Head of caudate nucleus (tissue), 42 donors: ENCODE data around the gene HEATR9.
A peak's percentile ranks its signal among the peaks of the same experiment; 100 is the strongest.

ENCODE experiments used
- DNase-seq, 42 donors: peaks; one replicate each; pipeline versions ENCODE4 v3.0.0 to v3.0.0-alpha.2; 2020 to 2021; ENCODE audit warnings: mixed read lengths in 7 of 42
- intact Hi-C: fragments of 100-400 bp; cut with DNase I; formaldehyde crosslinking; loops from one replicate; pipeline ENCODE4 v1.15.0; 2022

Gene HEATR9

GRCh38 chr17:35821308-35821707, 47.4 kb downstream of the HEATR9 start:
- intact Hi-C loops, result no loop called here
- no peak for DNase-seq

GRCh38 chr17:35819455-35819854, 49.2 kb downstream of the HEATR9 start:
- intact Hi-C loops, result no loop called here
- DNase-seq, result no peak

GRCh38 chr17:35817196-35817595, 51.5 kb downstream of the HEATR9 start:
- no peak for DNase-seq
- intact Hi-C loops, result no loop called here

GRCh38 chr17:35816723-35817122, 52.0 kb downstream of the HEATR9 start:
- DNase-seq, result no peak
- intact Hi-C loops, result no loop called here

GRCh38 chr17:35812456-35812855, 56.2 kb downstream of the HEATR9 start:
- intact Hi-C loops, result no loop called here
- DNase-seq, result no peak

- intact Hi-C loops, result no loop called here
- no peak for DNase-seq
Observed at GRCh38 chr17:35811759-35812158, 56.9 kb downstream of the HEATR9 start.

- intact Hi-C loops, result loop anchor here (1.0 kb wide), 1 partner anchor 46 kb away; no protein-coding TSS in a partner anchor
- no peak for DNase-seq
Observed at GRCh38 chr17:35809855-35810461, 58.7 kb downstream of the HEATR9 start.

- intact Hi-C loops, result loop anchor here (1.0 kb wide), 1 partner anchor 45 kb away; no protein-coding TSS in a partner anchor
- peak; percentile 94 to 99 (median 98) for DNase-seq
Observed at GRCh38 chr17:35808962-35809854, 59.5 kb downstream of the HEATR9 start, which contains the start of gene TAF15. Gene TAF15, plus strand, starts transcription at chr17:35809484. Its CDS starts 86 bp downstream, at chr17:35809570.

GRCh38 chr17:35808240-35808961, 60.3 kb downstream of the HEATR9 start:
- intact Hi-C loops, result no loop called here
- no peak for DNase-seq

GRCh38 chr17:35807371-35808144, 61.1 kb downstream of the HEATR9 start:
- intact Hi-C loops, result no loop called here
- DNase-seq, result no peak
